ENCODE data around the gene TMEM176A.

Gene TMEM176A

DNA sequence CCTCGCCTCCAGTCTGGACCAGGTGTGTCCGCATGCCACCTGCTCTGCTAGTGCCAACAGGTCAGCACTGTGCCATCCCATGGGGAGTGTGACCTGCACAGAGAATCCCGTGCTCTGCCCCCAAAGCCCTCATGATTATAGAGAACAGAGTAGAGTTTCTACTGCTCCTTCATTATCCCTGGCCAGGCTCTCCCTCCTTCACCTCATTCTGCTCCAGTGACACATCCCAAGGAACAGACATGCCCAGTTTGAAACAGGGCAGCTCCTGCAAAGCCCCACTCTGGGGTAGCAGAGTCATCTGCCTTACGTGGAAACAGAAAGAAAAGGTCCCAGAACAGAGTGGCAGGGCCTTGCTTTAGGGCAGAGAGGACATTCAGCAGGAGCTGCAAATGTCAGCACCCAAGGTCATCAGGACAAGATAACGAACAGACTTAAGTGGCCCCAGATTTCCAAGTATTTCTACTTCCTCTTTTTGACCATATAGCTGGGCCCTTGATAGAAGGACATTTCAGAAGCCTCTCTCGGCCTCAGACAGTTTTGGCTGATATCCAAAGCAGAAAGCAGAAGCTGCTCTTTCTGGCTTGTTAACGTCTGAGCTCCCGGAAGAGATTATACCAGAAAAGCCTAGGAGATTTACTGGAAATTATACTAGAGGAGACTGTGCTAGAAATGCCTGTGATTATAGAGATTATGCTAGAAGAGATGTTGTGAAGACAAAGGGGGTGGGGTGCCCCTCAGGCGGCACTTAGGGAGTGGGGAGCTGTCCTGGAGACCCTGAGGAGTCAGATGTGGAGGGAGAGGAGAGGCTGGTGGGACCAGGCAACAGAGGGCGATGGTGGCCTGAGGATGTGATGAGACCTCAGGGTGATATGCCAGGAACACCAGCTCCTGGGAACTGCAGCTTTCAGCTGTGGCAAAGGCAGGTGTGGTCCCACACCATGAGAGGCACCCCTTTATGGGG lies 13.0 kb upstream of the TMEM176A start:
- DNase-seq (ENCODE audit: extremely low read depth in 1 of 2, low read depth in 1 of 2), result no peak

GRCh38 chr7:150788474-150789269 lies 11.9 kb upstream of the TMEM176A start:
- no peak for DNase-seq (ENCODE audit: extremely low read depth in 1 of 2, low read depth in 1 of 2)

GRCh38 chr7:150790416-150791075 lies 10.0 kb upstream of the TMEM176A start:
- DNase-seq (ENCODE audit: extremely low read depth in 1 of 2, low read depth in 1 of 2), result no peak

- DNase-seq (ENCODE audit: extremely low read depth in 1 of 2, low read depth in 1 of 2), result no peak
Measured at GRCh38 chr7:150791304-150791703, 9.3 kb upstream of the TMEM176A start.

DNA sequence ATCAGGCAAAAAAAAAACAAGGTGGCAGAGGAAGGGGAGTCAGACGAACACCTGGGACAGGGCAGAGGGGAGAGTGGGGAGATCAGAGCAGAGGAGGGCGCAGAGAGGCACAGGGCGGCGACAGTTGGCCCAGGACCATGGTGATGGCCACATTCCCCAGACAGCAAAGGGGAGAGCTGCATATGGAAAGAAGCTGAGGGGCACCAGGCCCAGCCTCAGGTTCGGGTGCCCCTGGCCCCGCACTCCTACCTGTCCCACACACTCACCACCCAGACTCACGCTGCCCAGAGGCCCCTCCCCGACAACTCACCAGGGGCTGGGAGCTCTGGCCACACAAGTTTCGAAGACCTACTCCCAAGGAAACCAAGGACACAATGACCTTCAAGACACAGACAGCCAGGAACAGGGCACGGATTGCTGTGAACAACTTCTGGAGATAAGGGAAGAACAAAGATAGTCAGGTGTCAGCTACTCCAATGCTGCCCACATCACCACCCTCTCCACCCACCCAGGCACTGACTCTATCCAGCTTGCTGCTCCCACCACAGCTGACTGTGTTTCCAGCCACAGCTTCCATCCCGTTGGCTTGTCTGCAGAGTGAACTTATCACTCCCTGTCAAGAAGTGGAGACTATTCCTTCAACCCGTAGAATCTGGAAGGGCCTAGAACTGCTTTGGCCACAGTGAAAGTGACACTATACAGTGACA lies 8.7 kb upstream of the TMEM176A start:
- no peak for DNase-seq (ENCODE audit: extremely low read depth in 1 of 2, low read depth in 1 of 2)

GRCh38 chr7:150793569-150794238 lies 6.9 kb upstream of the TMEM176A start:
- no peak for DNase-seq (ENCODE audit: extremely low read depth in 1 of 2, low read depth in 1 of 2)

GRCh38 chr7:150797661-150798060 lies 2.9 kb upstream of the TMEM176A start:
- no peak for DNase-seq (ENCODE audit: extremely low read depth in 1 of 2, low read depth in 1 of 2)

DNA sequence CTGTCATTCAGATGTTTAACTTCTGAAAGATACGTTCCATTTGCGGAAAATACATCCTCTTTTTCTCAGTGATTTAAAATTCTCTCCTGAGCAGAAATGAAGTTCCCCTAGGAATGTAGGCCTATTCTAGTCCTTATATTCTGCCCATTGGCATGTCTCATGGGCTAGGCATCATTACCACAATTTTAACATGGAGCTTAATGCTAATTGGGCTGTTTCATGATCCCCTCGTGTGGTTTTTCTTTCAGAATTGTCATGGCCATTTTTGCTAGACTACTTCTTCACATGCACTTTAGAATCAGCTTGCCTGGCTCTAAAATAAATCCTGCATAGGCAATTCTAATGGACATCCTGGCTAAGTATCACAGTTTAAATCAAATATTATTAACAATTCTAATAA lies 1.4 kb upstream of the TMEM176A start:
- DNase-seq (ENCODE audit: extremely low read depth in 1 of 2, low read depth in 1 of 2), result no peak

DNA sequence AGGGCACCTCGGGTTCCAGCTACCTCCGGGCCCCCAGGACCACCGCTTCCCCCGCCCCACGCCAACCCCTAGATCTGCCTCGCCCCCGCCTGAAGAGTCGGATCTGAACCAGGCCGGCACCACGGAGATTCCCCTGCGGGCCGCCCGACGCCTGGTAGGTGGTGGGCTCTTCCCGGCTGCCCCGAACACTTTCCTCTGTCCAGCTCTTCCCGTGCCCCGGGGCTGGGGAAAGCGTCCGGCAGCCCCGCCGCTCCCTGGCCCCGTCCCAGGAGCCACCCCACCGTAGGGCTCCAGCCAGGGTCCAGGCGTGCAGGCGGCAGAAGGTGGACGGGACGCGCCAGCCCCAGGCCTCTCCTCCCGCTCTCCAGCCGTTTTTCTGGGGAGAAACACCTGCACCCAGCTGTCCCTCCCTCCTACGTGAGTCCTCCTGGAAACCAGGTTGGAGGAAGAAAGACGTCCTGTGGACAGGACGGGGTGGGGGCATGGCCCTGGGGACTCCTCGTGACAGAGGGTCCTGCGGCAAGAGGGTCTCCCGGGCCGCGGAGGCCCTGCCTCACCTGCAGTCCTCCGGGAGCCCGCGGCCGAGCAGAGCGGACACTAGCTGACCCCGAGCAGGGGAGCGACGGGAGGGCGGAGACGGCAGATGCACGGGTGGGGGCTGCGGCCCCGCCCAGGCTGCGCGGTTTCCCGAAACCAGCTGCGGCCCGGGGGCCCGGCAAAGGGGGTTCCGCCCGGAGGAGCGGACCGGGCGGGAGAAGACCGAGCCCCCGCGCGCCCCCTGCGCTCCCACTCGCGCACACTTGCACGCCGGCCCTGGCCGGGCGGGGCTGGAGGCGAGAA lies 608 bp upstream of the TMEM176A start, which contains the start of gene TMEM176B:
Gene TMEM176B, minus strand, starts transcription at position 624 of the 840 bp plus-strand sequence. CDS start 3,795 bp downstream, outside the sequence.
- DNase-seq (ENCODE audit: extremely low read depth in 1 of 2, low read depth in 1 of 2), result no peak

- no peak for DNase-seq (ENCODE audit: extremely low read depth in 1 of 2, low read depth in 1 of 2)
Measured at GRCh38 chr7:150801242-150801945, 825 bp downstream of the TMEM176A start.

DNA sequence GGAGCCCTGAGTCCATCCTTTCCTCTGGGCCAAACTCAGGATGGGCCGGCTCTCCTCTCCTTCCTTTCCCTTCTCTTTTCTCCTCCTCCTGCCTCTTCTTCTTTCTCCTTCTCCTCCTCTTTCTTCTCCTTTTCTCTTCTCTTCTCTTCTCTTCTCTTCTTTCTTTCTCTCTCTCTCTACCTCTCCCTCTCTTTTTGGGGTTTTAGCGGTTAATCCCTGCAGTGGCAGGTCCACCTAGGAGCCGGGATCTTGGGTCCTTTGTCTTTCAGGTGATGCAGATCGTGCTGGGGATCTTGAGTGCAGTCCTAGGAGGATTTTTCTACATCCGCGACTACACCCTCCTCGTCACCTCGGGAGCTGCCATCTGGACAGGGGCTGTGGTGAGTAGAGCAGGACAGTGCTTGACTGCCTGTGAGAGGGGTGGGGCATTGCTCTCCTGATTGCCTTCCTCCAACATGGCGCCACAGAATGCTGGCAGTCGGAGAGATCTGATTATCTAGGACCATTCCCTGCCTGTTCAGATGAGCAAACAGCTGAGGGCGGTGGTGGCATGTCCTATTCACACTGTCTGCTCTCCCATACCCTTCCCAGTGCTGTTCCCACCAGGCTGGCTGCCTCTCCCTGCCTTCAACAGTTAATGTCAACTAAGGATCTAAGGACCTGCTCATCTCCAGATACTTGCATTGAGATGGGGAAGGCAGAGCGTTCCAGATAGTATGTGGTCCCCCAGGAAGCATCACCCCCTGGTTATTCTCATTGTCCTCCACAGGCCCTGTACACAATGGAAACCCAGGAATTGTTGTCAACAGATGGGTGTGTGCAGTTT lies 1.6 kb downstream of the TMEM176A start:
- DNase-seq (ENCODE audit: extremely low read depth in 1 of 2, low read depth in 1 of 2), result no peak

GRCh38 chr7:150803161-150803860 lies 2.7 kb downstream of the TMEM176A start:
- DNase-seq (ENCODE audit: extremely low read depth in 1 of 2, low read depth in 1 of 2), result no peak

DNA sequence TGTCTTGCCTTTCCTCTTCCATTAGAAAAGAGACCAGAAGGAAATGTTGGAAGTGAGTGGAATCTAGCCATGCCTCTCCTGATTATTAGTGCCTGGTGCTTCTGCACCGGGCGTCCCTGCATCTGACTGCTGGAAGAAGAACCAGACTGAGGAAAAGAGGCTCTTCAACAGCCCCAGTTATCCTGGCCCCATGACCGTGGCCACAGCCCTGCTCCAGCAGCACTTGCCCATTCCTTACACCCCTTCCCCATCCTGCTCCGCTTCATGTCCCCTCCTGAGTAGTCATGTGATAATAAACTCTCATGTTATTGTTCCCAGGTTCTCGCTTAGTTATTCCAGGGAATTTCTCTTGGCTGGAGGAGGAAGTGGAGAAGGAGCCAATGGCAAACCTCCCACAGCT lies 4.2 kb downstream of the TMEM176A start:
- no peak for DNase-seq (ENCODE audit: extremely low read depth in 1 of 2, low read depth in 1 of 2)

- DNase-seq (ENCODE audit: extremely low read depth in 1 of 2, low read depth in 1 of 2), result no peak
Measured at GRCh38 chr7:150805864-150806263, 5.3 kb downstream of the TMEM176A start.

DNA sequence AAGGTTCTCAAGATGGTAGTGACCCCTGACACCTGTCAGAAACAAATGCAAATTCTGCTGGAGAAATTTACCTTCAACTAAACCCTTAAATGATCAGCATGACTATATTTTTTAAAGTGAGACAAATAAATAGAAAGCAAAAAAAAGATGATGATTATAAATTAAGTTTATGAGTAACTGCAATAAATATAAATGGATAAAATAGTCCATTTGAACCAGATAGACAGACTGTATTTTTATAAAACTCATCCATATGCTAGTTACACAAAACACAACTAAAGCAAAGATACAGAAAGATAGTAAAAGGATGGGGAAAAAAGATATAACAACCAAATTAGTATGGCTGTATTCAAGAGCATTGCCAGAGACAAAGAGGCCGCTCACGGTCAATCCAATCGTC lies 5.9 kb downstream of the TMEM176A start:
- no peak for DNase-seq (ENCODE audit: extremely low read depth in 1 of 2, low read depth in 1 of 2)

DNA sequence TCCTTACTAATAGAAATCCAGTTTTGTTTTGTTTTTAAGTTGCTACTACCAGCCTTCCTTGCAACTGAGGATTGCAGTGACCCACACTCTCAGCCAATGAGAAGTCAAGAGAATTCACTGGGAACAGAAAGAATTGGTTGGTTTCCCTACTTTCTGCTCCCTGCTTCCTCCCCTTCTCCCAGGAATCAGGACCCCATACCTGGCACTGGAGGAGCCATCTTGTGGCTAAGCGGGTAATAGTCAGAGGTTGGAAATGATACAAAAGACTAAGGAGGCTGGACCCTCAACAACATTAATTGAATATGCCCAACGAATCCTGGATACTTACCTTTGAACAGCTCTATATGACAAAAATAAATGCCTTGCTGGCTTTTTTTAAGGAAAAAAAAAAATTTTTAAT lies 6.3 kb downstream of the TMEM176A start:
- no peak for DNase-seq (ENCODE audit: extremely low read depth in 1 of 2, low read depth in 1 of 2)
